DMS114 treated with DMSO at 0.1 percent for 48 hours (cell line): ENCODE measurements around the gene ITGAD.
"Not testable (repeated sequence)": the region's sequence is repeated elsewhere in the genome, so short reads cannot be mapped to it uniquely, and the experiment has no call there.

Experiments used
- DNase-seq: peaks from one replicate; lab custom pipeline; 2025; ENCODE audit not compliant: unreplicated experiment; lab: John Stamatoyannopoulos, UW

ITGAD gene

DNA sequence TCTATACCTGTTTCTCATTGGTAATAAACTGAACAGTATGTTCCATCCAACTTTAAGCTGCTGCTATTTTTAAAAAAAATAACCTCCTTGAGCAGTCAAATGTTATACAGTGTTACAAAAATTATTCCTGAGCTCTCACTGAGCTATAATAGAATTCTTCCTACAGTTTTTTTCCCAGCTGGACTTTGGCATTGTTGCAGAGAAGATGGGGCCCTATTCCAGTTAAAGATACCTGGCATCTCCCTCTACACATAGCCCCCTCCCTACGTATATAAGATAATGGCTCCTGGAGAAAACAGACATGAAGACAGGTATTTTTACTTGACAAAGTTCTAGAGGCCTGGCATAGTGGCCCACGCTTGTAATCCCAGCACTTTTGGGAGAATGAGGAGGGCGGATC is 36.7 kb downstream of the ITGAD start:
- DNase-seq: no peak

DNA sequence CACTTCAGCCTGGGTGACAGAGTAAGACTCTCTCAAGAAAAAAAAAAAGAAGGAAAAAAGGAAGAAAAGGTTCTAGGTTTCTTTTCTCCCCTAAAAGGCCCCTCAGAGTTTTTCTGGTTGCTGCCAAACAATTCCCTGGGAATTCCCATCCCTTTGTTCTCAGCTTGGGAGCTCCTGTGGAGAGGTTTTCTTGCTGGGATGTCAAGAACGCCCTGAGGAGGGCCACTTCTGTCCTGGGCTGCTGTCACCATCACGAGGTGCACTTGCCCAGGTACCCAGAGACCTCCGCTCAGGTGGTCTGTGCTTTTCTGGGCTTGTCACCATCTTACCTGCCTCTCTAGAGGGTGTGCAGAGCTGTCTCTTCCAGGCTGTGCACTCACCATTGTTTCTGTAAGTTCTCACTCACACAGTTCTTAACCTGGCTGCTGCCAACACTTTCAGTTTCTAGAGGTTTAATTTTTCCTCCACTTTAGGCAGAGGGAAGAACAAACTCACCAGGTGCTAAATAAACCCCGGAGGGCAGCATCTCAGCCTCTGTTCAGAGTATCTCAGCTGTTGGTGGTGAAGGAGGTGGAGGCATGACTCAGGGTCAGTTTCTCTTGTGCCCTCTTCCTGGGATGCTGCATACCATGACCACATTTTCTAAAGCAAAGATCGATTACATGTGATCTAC is 37.4 kb downstream of the ITGAD start:
- DNase-seq: no peak

DNA sequence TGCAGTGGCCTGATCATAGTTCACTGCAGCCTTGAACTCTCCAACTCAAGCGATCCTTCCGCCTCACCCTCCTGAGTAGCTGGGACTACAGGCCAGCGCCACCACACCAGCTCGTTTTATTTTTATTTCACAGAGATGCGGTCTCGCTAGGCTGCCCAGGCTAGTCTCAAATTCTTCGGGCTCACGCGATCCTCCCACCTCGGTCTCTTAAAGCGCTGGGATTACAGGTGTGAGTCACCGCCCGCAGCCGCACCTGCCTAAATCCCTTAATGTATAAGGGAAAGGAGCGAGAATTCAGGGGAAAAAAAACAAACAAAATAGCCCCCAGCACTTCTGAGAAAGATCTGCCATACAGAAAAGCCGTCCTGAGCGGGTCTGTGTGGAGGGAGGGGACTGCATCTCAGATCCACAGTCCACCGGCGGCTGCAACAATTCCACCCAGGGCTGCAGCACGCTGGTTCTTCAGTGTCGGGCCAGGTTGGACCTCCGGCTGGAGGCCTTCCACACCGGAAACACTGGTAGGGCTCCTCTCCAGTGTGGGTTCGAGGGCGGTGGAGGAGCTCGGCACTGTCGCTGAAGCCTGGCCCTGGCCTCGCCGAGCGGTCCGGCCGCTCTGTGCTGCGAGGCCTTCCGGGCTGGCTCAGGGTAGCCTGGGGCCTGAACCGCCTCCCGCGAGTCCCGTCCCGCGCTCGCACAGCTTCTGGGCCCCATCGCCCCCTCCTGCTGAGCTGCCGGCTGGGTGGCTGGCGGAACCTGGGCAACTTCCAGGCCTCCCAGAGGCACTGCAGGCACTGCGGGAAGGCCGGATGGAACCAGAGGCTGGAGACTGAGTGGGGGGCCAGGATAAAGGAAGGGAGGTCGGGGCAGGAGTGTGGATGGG is 42.4 kb downstream of the ITGAD start:
- no peak for DNase-seq

DNA sequence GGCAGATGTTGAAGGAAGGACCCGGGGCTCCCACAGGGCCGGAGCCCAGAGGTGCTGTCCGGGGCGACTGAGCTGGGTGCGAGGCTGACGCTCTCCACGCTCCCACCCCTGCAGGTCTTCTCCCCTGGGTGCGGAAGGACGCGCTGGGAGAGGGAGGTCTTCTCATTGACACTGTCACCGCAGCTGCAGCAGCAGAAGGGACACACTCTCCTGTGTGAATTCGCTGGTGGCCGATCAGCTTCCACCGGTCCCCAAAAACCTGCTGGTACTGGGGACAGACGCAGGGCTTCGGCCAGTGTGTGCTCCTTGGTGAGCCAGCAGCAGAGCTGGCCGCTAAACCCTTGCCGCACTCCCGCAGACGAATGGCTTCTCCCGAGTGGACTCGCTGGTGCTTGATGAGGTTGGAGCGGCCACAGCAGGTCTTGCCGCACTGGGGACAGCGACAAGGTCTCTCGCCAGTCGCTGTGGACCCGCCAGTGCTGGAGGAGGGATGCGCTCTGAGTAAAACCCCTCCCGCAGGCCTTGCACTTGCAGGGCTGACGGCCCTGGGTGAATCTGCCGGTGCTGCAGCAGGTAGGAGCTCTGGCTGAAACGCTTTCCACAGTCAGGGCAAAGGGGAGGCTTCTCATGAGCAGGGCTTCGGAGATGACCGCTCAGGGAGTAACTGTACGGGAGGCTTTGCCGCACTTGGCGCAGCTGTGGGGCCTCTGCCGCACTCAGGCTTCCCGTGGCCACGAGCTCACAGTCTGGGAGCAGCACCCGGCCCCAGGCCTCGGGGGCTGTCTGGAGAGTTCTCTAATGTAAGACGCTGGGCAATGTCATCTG is 43.3 kb downstream of the ITGAD start:
- no peak for DNase-seq

DNA sequence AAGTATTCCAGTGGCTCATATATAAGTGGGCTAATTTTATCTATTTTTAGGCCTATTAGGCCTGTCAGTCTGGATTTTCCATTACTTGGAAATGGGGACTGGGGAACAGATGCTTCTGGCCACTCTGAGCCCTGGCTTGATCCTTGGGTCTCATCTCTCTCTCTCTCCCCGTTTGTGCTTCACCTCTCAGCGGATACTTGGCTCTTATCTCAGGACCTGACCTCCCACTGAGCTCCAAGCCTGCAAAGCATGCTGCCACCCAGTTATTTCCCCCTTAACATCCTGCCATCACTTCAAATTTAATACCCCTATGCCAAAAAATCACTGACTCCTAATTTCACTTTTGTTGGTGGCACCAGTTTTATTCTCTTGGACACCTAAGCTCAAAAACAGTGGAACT is 45.3 kb downstream of the ITGAD start:
- DNase-seq: no peak

DNA sequence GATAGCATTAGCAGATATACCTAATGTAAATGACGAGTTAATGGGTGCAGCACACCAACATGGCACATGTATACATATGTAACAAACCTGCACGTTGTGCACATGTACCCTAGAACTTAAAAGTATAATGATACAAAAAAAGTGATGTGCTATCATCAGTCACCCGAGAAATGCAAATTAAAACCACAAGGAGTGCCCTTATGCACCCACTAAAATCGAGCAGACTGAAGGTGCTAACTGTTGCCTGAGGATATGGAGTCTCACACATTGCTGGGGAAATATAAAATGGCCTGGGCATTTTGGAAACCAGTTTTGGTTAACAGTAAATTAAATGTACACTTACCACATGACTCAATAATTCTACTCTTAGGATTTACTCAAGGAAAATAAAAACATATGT is 45.9 kb downstream of the ITGAD start:
- not testable (repeated sequence) for DNase-seq

DNA sequence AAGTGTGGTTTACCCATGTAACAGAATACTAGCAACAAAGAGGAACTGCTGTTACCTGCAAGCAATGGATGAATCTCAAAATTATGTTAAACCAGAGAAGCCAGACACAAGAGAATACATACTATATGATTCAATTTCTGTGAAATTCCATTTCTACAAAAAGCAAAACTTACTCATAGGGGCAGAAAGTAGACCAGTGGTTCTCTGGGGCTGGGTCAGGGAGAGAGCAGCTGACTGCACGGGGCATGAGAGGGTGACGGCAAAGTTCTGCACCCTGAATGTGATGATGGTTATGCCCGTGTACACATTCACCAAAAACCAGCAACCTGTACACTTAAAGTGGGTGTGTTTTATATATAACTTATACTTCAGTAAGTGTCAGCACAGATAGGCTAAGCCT is 46.4 kb downstream of the ITGAD start:
- no peak for DNase-seq

DNA sequence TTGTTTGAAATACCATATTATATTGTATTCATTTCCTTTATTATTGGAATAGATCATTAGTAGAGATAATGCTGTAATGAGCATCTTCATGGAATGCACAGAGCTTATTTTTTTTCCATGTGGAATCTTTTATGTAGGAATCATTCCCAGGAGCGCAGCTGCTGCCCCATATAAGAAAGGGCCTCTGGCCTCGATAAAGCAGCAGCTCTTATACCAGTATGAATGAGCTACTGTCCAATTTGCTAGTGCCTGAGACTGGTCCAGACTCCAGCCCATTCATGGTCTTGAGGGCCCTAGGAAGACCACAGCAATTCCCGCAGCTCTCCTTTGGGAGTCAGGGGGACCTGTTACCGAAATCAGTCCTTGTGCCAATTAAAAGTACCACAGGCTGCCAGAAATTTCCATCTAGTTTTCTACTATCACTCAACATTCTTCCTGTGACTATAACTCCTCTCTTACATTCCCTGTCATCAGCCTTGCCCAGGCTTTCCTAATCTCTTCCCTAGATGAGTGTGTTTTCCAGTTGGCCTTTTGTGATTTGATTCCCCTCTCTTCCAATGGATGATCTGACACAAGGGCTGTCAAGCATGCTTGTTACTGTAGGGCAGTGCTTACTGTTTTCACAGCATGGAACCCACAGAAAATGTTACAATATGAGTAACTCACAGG is 47.5 kb downstream of the ITGAD start:
- no peak for DNase-seq

DNA sequence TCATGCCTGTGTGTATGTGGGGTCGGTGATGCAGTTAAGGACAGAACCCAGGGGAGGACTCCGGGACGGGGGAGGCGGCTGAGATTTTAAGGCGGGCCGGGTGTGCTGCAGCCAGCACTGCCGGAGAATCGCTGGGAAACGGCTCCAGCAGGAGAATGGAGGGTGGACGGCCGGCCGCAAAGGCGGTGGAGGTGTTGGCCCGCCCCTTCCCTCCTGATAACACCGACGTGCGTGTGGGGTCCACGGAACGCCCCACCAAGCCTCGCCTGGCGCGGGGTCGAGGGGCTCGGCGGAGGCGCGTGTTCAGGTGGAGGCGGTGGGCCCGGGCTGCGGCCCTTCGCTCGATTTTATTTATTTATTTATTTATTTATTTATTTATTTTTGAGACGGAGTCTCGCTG is 48.8 kb downstream of the ITGAD start:
- DNase-seq: no peak

DNA sequence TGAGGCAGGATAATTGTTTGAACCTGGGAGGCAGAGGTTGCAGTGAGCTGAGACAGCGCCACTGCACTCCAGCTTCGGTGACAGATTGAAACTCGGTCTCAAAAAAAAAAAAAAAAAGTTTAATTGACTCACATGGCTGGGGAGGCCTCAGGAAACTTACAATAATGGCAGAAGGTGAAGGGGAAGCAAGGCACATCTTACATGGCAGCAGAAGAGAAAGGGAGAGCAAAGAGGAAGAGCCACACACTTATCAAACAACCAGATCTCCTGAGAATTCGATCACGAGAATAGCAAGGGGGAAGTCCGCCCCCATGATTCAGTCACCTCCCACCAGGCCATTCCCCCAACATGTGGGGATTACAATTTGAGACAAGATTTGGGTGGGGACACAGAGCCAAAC is 52.8 kb downstream of the ITGAD start:
- DNase-seq: not testable (repeated sequence)

DNA sequence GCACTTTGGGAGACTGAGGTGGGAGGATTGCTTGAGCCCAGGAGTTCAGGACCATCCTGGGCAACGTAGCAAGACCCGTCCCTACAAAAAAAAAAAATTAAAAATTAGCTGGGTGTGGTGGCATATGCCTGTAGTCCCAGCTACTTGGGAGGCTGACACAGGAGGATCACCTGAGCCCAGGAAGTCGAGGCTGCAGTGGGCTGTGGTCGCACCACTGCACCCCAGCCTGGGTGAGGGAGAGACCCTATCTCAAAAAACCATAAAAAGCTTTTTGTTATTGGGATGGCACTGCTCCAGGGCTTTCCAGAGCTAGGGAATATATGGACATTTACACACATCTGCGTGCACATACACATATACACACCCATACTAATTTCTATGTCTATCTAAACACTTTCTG is 58.1 kb downstream of the ITGAD start:
- DNase-seq: no peak

DNA sequence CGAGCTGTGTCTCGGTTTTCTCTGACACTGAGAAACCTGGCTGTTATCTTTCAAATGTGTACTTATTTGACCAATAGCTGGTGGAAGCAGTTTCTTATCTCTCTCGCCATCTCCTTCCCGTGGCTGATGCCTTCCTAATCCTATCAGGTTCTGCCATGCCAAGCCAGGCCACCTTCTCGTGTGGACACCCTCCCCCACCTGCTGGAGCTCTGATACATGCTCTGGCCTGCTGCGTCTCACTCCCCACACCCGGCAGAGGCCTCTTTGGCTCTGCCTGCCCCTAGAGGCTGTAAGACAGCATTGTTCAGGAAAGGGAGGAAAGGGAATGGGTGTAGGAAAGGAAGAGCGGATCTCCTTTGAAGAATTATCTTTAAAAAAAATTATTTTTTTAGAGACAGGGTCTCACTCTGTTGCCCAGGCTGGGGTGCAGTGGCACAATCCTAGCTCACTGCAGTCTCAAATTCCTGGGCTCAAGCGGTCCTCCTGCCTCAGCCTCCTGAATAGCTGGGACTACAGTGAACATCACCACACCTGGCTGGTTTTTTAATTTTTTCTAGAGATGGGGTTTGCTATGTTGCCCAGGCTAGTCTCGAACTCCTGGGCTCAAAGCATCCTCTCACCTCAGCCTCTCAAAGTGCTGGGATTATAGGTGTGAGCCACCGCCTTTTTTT is 58.7 kb downstream of the ITGAD start:
- DNase-seq: peak; percentile 81

DNA sequence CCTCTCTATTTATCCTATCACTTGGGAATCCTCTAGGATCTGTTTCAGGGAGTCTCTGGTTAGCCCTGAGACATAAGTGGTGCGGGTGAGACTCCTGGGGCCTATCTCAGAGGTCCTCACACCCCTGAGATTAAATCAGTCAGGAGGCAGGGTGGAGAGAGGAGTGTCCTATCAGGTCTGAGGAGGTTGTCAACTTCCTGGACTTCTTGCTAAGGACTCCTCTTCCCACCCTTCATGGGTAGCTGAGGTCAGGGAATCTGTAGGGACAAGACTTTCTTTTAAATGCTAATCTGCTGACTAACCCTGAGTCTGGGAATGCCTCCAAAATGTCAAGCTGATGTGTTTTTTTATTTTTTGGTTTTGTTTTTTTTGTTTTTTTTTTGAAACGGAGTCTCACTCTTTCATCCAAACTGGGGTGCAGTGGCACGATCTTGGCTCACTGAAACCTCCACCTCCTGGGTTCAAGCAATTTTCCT is 59.5 kb downstream of the ITGAD start:
- no peak for DNase-seq

DNA sequence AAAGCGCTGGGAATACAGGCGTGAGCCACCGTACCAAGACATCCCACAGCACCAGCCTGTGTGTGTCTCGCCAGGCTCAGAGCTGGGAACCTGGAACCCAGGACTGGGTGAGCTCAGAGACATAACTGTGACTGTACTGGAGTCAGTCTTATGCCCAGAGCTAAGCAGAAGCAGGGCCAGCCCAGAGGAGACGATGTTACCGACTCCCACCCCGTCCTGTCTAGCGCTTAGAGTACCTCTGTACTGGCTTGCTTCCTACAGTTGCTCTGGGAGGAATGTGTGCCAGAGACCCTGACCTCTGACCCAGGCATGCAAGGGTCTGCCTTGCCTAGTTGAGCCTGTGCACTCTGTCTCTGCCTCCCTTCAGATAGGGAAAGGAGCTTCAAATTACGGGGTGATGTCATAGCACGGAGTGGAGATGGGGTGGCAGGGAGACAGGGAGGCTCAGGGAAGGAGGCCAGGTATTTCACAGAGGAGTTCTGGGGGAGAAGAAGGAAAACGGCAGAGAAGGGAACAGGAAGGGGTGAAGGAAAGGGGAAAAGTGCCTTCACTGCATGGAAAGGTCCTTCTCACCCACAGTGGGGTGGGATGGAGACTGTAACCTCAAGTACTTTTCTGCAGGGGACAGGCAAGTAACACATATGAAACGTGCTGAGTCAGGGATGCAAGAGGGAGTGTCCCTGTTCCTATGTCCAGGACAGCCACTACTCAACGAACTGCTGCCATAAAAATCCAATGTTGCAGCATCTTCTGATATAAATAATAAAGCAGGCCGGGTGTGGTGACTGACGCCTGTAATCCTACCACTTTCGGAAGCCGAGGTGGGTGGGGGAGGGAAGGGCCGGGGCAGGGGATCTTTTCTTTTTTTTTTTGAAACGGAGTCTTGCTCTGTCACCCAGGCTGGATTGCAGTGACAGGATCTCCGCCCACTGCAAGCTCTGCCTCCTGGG is 60.4 kb downstream of the ITGAD start:
- DNase-seq: no peak

DNA sequence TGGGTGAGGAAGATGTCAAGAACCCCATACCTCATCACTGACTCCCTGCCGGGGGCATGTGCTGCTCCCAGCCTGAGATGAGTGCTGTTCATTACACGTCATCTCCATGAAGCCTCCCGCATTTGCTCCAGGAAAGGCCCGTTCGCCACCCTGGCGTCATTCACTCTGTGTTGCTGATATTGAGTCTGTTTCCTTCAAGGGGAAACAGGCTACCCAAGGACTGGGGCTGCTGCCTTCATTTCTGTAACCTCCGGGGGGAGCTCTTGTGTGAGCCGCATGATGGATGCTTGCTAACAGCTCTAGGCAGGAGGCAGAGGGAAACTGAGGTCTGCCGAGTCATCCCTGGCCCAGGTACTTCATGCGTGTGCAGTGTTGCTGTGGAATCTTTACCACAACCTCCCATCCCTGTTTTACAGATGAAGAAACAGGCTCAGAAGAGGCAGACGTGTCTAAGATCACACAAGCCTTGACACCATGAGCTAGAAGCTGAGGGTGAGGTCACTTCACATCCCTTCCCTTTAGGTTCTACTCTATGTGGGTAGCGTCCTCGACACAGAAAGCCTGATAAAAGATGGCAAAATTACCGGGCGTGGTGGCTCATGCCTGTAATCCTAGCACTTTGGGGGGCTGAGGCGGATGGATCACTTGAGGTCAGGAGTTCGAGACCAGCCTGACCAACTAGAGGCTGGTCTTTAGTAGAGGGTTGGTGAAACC is 62.6 kb downstream of the ITGAD start:
- no peak for DNase-seq

DNA sequence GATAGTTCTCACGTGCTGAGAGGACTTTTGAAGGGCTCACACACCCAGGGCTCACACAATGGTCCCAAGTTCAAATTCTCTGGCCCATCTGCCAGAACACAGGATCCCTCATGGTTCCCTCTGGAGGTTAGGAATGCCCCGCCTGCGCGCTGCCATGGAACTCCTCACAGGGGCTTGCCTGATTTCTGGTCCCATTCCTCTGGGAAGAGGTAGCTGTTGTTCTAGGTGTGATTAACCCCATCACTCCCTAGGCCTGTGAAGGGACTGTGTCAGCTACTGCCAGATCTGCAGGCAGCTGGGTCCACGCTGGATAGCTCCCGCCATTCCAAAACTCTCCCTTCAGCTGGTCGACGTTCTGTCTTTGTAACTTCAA is 63.8 kb downstream of the ITGAD start:
- DNase-seq: no peak

DNA sequence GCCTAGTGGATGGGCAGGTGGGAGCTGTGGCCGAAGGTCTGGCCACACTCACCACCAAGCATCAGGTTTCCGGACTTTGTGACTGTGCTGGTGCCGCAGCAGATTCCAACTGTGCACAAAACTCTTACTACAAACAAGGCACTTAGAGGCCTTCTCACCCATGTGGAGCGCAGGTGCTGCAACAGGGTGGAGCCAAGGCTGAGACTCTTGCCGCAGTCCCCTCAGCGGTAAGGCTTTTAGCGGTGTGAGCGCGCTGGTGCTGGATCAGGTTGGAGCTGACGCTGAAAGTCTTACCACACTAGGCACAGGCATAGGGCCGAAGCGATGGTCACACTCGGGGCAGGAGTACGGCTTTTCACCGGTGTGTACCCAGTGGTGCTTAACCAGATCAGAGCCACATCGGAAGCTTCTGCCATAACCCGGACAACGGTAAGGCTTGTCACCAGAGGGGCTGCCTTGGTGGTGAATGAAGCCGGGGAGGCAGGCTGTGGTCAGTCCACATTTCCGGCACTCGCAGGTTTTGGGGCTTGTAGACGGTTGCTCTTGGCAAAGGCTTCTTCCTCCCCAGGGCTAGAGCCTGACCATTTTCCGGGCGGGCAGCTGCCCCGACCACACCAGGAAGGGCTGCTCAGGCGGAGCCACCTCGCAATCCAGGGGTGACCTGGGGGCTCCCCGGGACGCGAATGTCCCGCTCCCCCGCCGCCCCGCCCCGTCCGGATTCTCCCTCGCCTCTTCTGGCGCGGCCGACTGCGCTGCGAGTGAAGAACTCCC is 65.1 kb downstream of the ITGAD start:
- DNase-seq: no peak
